ENCODE measurements around the gene NGEF.

The NGEF gene

DNA sequence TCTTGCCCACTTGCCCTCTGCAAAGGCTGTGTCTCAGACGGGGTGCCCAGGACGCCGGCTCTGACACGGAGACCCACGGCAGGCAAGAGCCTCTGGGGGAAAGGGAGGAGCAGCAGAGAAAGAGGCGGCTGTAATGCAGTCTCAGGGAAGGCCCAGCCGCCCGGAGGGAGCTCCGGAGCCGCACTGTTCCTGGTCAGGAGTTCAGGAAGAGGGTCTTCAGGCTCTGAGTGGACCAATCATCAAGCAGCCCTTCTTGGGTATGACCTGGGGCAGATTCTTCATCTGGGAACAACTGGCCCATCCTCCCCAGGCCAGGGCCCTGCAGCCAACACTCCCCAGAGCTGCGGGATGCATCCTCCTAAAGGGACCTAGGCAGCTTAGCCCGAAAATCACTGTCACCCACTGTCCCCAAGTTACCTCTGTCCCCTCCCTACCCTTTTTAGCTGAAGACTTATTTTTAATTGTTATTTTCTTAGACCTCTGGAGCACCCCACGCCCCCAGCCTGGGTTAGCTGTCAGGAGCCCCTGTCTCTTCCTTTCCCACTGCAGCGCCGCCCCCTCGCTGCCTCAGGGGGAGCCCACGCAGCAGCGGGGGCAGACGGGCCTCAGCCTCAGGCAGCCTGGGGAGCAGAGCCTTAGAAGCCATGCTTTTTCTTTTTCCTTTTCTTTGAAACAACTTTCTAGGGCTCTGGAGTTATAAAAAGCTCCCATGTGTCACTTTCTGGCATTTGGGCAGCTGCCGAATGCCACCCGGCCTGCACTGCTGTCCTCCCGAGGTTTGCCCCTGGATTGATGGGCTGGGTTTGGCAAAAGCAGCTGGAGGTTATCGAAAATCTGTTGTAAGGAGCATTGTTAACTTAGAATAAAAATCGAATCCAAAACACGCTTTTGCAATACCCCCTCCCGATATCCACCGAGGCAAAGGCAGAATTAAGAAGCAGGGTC lies 18.8 kb upstream of the NGEF start:
- TF ChIP-seq, protein P1, sequence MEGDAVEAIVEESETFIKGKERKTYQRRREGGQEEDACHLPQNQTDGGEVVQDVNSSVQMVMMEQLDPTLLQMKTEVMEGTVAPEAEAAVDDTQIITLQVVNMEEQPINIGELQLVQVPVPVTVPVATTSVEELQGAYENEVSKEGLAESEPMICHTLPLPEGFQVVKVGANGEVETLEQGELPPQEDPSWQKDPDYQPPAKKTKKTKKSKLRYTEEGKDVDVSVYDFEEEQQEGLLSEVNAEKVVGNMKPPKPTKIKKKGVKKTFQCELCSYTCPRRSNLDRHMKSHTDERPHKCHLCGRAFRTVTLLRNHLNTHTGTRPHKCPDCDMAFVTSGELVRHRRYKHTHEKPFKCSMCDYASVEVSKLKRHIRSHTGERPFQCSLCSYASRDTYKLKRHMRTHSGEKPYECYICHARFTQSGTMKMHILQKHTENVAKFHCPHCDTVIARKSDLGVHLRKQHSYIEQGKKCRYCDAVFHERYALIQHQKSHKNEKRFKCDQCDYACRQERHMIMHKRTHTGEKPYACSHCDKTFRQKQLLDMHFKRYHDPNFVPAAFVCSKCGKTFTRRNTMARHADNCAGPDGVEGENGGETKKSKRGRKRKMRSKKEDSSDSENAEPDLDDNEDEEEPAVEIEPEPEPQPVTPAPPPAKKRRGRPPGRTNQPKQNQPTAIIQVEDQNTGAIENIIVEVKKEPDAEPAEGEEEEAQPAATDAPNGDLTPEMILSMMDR (IDR thresholded peaks at IDR 0.05; ENCODE audit: low read depth, low read length, missing control alignments), result no peak
- no peak for DNase-seq (ENCODE audit: low read depth)
- H3K4me3 ChIP-seq (ENCODE audit: low read depth, low read length), result no peak overlapping the region

DNA sequence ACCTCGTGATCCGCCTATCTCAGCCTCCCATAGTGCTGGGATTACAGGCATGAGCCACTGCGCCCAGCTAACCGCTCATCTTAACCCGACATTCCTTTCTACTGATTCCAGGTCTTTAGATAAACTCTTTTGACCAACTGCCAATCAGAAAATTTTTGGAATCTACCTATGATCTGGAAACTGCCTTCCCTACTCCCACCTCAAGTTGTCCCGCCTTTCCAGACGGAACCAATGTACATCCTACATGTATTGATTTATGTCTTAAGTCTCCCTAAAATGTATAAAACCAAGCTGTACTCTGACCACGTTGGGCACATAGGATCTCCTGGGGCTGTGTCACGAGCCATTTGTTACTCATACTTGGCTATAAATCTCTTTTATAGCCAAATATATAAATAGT lies 16.3 kb upstream of the NGEF start:
- TF ChIP-seq, protein P1 (IDR thresholded peaks at IDR 0.05; ENCODE audit: low read depth, low read length, missing control alignments), result no peak

DNA sequence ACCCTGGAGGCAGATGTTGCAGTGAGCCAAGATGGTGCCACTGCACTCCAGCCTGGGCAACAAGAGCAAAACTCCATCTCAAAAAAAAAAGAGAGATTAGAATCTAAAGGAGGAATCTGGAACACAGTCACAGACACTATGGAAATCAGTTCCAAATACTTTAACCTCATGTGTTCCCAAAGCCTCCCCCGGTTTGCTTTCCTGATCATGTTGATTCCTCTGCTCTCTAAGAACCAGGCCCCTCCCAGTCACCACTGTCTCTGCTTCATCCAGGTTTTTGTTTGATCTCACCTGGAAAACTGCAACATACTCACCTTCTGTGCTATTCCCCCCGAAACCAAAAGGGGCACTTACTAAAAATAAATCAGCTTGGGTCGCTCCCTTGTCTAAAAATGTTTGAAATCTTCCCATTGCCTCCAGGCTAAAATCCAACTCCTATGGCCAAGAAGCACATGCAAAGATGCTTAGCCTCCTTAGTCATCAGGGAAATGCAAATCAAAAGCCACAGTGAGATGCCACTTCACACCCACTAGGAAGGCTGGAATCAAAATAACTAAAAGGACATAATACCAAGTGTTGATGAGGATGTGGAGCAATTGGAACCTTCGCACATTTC lies 13.2 kb upstream of the NGEF start:
- DNase-seq (ENCODE audit: low read depth), result no peak
- TF ChIP-seq, protein P1 (IDR thresholded peaks at IDR 0.05; ENCODE audit: low read depth, low read length, missing control alignments), result no peak
- H3K4me3 ChIP-seq (ENCODE audit: low read depth, low read length), result no peak overlapping the region

More for the DNA sequence above, 16.3 kb upstream of the NGEF start:
- no peak for DNase-seq (ENCODE audit: low read depth)
- no peak overlapping the region for H3K4me3 ChIP-seq (ENCODE audit: low read depth, low read length)

DNA sequence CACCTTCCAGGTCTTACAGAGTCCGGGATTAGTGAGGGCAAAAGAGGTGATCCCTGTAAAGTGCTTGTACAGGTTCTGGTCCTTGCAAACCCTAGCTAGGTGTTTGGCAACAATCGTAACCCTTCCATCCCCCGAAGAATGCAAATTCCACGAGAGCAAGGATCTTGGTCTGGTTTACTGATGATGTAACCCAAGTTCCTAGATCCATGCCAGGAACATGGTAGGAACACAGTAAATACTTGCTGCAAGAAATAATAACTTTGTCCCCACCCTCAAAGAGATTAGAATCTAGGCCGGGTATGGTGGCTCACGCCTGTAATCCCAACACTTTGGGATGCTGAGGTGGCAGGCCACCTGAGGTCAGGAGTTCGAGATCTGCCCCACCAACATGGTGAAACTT lies 12.7 kb upstream of the NGEF start:
- no peak for DNase-seq (ENCODE audit: low read depth)
- TF ChIP-seq, protein P1 (IDR thresholded peaks at IDR 0.05; ENCODE audit: low read depth, low read length, missing control alignments), result no peak
- no peak overlapping the region for H3K4me3 ChIP-seq (ENCODE audit: low read depth, low read length)

DNA sequence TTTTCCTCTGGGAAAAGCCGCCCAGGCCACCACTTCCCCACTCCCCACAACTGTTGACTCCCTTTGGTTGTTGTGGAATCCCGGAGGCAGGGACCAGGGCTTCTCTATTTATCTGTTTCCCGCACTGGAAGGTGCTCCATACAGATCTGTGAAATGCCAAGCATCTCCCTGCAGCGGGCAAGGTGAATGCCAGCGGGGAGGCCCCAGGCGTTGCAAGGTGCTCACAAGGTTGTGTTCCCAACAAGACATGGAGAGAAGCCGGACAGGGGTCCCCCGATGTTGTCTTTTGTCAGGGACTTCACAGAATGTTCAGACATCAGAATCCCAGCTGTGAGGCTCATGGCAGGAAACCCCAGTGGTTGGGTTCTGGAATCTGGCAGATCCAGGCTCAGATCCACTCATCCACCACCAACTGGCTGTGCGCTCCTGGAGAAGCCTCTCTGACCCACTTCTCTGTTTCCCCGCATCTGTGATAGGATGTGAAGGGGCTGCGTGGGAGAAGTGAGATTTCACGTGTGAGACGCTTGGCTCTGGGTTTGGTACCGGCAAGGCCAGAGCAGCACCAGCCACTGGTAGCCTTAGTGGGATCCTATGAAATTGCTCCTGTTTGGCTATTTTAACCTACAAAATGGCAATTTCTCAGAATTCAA lies 10.8 kb upstream of the NGEF start:
- TF ChIP-seq, protein P1 (IDR thresholded peaks at IDR 0.05; ENCODE audit: low read depth, low read length, missing control alignments), result no peak
- no peak for DNase-seq (ENCODE audit: low read depth)
- no peak overlapping the region for H3K4me3 ChIP-seq (ENCODE audit: low read depth, low read length)

DNA sequence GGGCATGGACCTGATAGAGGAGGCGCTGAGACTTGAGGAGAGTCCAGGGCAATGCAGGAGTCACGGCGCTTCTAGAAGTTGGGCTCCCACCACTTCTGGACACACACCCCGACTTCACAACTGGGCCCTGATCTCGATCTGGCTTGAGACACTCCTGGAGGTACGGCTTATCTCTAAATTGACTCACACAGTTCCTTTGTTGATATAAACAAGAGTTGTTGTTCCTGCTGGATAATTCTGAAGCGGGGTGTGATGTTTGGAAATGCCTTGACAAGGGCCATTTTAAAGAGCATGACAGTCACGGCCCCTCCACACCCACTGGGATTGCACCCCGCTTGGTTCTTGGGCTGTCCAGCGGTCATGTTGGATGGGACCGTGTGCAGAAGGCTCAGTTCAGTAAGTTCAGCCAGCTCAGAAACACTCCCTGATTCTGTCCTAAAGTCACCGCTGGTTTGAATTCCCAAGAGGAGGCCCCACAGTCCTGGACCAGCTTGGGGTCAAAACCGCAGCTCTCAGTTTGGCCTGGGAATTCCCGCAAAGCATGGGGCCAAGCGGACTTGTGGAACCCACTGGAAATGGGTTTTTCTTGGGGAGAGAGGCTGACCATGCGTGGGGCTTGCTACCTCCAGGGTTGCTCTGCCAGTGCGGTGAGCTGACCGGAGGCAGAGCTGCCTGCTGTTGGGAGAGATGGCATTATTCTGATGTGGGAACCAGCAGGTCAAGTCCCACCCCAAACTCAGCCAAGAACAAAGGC lies 10.1 kb upstream of the NGEF start:
- TF ChIP-seq, protein P1 (IDR thresholded peaks at IDR 0.05; ENCODE audit: low read depth, low read length, missing control alignments), result no peak
- DNase-seq (ENCODE audit: low read depth), result no peak

More for the DNA sequence above, 10.1 kb upstream of the NGEF start:
- H3K4me3 ChIP-seq (ENCODE audit: low read depth, low read length), result no peak overlapping the region
